Uterus (tissue), 4 donors: ENCODE results near the gene FAM221B. TPM values are rescaled to one million over a fixed set of nuclear protein-coding genes. Genes with fewer than 3 reads are reported as not detected.

Experiments
- DNase-seq, 2 donors: peaks; one replicate each; pipeline ENCODE4 v3.0.0-alpha.2; 2019 to 2020
- H3K27ac ChIP-seq, 2 donors: fragments of 200-600 bp; sonication (generic); 1 replicate in 1 of 2; 2 replicates in 1 of 2; pipeline ENCODE4 v1.5.1; 2016 to 2018
- H3K27me3 ChIP-seq, 2 donors: fragments of 200-600 bp; sonication (generic); one replicate each; pipeline ENCODE4 v1.5.1; 2018 to 2019; ENCODE audit warnings: control low read depth in 1 of 2
- H3K36me3 ChIP-seq, 2 donors: fragments of 200-600 bp; sonication (generic); one replicate each; pipeline ENCODE4 v1.5.1; 2019; ENCODE audit warnings: control low read depth in 1 of 2
- H3K4me1 ChIP-seq, 2 donors: fragments of 200-600 bp; sonication (generic); one replicate each; pipeline ENCODE4 v1.5.1; 2018 to 2019; ENCODE audit warnings: control low read depth in 1 of 2
- H3K4me3 ChIP-seq, 2 donors: fragments of 200-600 bp; sonication (generic); 1 replicate in 1 of 2; 2 replicates in 1 of 2; pipeline ENCODE4 v1.5.1; 2018 to 2019; ENCODE audit warnings: mild to moderate bottlenecking in 1 of 2
- H3K9me3 ChIP-seq, 2 donors: fragments of 200-600 bp; sonication (generic); one replicate each; pipeline ENCODE4 v1.5.1; 2019; ENCODE audit warnings: control low read depth in 1 of 2
- POLR2A ChIP-seq, 2 donors: fragments of 450-650 bp; IDR thresholded peaks; one replicate each; pipeline ENCODE4 v1.6.1; 2016; ENCODE audit warnings: antibody characterized with exemption in 2 of 2, mild to moderate bottlenecking in 1 of 2, moderate library complexity in 1 of 2
- intact Hi-C: fragments of 100-400 bp; cut with DNase I; formaldehyde crosslinking; loops from one replicate; pipeline ENCODE4 v1.15.1; 2023; ENCODE audit warnings: low total_unique reads
- total RNA-seq, 4 donors: library from RNA; depleted of rRNA in 3 of 4; stranded (reverse); fragments of >200 nt in 3 of 4; gene quantifications; one replicate each; pipeline versions ENCODE4 v1.1.0 to v1.2.4, GENCODE V29; 2014 to 2023
- TF ChIP-seq, protein P1 (sequence below), 4 experiments: fragments of 200-600 bp in 2 of 4; fragments of 450-650 bp in 2 of 4; sonication (generic) in 2 of 4; IDR thresholded peaks; one replicate each; pipeline ENCODE4 v1.5.1; 2016 to 2019; ENCODE audit warnings: antibody characterized with exemption in 4 of 4, mild to moderate bottlenecking in 2 of 4, moderate library complexity in 1 of 4
- donor health status: DM: yes; HTN: yes; CAD: no.

The FAM221B gene
- total RNA-seq, 4 donors from 2014 or later = not detected

DNA sequence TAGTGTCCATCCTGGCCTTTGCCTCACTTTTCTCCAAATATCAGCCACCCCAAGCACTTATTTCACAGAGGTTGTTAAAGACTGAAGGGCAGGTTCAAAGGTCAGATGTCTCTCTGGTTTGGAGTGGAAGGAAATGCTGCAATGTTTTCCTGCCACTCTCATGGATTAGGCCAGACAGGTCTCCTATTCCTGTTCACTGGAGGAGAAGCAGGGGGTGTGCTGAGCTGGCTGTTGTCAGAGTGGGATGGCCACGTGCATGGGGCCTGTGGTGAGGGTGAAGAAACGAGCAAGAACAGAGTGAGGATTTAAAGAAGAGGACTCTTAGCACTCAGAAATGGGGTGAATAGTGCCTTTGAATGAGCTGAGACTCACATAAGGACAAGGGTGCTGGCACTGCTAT, 7.2 kb upstream of the FAM221B start:
- Histone ChIP-seq H3K27me3 (no peaks in the 10 kb centered on the region), H3K4me1 (no peaks in the 10 kb centered on the region), H3K4me3 (no peak overlapping the region), H3K9me3 (no peaks in the 10 kb centered on the region), H3K36me3 (no peaks in the 10 kb centered on the region), H3K27ac (no peak overlapping the region)
- no peak for DNase-seq
- TF ChIP-seq POLR2A (IDR thresholded peaks at IDR 0.05) = no peak
- TF ChIP-seq, protein P1, sequence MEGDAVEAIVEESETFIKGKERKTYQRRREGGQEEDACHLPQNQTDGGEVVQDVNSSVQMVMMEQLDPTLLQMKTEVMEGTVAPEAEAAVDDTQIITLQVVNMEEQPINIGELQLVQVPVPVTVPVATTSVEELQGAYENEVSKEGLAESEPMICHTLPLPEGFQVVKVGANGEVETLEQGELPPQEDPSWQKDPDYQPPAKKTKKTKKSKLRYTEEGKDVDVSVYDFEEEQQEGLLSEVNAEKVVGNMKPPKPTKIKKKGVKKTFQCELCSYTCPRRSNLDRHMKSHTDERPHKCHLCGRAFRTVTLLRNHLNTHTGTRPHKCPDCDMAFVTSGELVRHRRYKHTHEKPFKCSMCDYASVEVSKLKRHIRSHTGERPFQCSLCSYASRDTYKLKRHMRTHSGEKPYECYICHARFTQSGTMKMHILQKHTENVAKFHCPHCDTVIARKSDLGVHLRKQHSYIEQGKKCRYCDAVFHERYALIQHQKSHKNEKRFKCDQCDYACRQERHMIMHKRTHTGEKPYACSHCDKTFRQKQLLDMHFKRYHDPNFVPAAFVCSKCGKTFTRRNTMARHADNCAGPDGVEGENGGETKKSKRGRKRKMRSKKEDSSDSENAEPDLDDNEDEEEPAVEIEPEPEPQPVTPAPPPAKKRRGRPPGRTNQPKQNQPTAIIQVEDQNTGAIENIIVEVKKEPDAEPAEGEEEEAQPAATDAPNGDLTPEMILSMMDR (IDR thresholded peaks at IDR 0.05) = no peak
- intact Hi-C loops = no loop called here

DNA sequence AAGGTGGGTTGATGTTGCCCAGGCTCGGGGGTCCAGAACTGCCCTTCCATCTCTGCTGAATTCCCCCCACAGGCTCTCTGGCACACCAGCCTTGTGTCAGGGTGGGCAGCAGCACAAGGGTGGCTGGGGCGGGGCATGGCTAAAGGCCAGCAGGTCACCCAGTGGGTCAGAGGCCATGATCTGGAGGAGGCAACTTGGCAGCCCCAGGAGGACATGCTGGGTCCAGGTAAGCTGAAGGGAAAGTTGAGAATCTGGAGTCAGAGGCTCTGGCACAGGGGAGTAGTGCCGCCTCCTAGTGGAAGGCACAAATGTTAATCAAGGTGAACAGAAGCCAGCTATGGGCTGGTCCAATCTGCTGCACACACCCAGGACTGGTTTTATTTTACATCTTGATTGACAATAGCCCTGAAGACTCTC, 6.7 kb upstream of the FAM221B start:
- Histone ChIP-seq H3K27me3 (no peaks in the 10 kb centered on the region), H3K36me3 (no peaks in the 10 kb centered on the region), H3K27ac (no peak overlapping the region), H3K4me1 (no peaks in the 10 kb centered on the region), H3K4me3 (no peak overlapping the region), H3K9me3 (no peaks in the 10 kb centered on the region)
- TF ChIP-seq, protein P1 (IDR thresholded peaks at IDR 0.05) = peak in 1 of 4 experiments; percentile 15
- no peak for TF ChIP-seq POLR2A (IDR thresholded peaks at IDR 0.05)
- intact Hi-C loops = no loop called here
- DNase-seq = no peak

DNA sequence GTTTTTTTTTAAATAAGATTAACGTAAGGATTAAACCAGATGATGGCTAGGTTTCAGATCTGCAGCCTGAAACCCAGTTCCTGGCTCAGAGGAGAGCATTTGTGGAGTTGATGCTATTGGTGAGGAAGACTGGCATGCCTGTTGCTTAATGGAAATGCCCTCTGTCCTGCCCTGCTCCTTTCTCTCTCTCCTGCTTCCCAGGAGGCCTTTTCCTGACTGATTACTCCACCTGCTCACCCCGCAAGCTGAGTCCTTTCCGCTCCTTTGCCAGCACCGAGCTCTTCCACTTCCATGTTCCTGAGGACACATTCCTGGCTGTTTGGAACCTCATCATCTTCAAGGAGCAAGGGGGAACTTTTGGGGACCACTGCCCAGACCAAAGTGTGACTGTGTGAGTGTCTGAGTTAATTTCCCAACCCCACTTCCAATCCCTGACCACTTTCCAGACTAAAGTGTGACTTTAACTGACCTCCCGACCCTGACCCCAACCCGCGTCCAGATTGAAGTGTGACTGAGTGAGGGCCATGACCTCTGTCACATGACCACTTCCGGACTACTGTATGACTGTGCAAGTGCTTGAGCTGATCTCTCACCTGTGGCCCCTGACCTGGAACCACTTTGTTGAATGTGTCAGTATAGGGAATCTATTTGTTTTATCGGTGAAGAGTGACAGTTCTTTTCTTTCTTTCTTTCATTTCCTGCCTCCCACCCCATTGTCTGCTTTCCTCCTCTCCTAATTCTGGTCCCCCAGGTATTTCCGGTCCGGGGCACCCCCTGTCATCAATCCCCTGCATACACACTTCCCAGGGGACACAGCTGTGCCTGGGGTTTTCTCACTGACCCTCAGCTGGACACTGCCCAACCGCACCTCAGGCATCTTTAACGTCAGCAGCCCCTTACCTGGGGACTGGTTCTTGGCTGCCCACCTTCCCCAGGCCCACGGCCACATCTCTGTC, 6.0 kb upstream of the FAM221B start:
- no peaks in the 10 kb centered on the region for H3K9me3 ChIP-seq
- H3K27ac ChIP-seq = no peak overlapping the region
- H3K4me3 ChIP-seq = no peak overlapping the region
- no peak for DNase-seq
- no peaks in the 10 kb centered on the region for H3K36me3 ChIP-seq
- no peak for TF ChIP-seq POLR2A (IDR thresholded peaks at IDR 0.05)
- TF ChIP-seq, protein P1 (IDR thresholded peaks at IDR 0.05) = no peak
- intact Hi-C loops = no loop called here
- H3K27me3 ChIP-seq = no peaks in the 10 kb centered on the region
- H3K4me1 ChIP-seq = no peaks in the 10 kb centered on the region

DNA sequence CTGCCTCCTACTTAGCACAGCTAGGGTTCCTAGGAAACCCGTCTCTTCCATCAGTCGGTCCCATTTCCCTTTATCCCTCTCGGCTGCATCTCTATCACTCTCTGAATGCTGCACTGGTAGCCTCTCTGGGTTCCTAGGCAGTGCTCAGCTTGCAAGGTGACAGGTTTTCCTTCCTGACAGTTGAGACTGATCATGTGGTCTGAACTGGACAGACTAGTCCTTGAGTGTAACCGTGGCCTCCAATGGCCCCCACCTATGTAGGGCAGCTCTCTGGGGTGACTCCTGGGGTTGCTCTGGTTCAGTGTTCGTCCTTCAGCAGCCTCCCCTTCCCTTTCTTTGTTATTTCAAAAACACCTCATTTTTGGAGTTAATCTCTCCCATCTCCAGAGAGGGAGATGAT, 4.3 kb upstream of the FAM221B start:
- intact Hi-C loops = no loop called here
- no peak for DNase-seq
- H3K4me1 ChIP-seq = no peaks in the 10 kb centered on the region
- no peaks in the 10 kb centered on the region for H3K36me3 ChIP-seq
- no peaks in the 10 kb centered on the region for H3K9me3 ChIP-seq
- TF ChIP-seq, protein P1 (IDR thresholded peaks at IDR 0.05) = no peak
- TF ChIP-seq POLR2A (IDR thresholded peaks at IDR 0.05) = no peak
- no peaks in the 10 kb centered on the region for H3K27me3 ChIP-seq
- H3K27ac ChIP-seq = no peak overlapping the region
- H3K4me3 ChIP-seq = no peak overlapping the region

DNA sequence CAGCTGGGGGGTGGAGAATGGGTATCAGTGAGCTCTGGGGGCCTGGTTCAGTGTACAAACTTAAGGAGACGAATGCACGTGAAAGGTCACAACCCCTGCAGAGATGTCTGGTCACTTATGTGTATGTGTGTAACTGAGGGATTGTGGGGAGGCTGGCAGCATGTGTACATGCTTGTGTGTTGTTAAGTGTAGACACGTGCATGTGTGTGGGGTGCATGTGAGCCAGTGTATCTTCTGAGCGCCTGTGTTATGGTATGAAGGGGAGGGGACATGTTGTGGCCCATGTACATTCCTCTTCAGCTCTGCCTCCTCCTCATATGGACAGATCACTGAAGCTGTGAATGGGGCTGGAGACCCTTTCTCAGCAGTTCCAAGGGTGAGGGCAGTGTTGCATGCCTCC, 2.5 kb upstream of the FAM221B start:
- Histone ChIP-seq H3K27me3 (no peaks in the 10 kb centered on the region), H3K4me3 (no peak overlapping the region), H3K36me3 (no peaks in the 10 kb centered on the region), H3K27ac (no peak overlapping the region), H3K4me1 (no peaks in the 10 kb centered on the region), H3K9me3 (no peaks in the 10 kb centered on the region)
- DNase-seq = no peak
- intact Hi-C loops = no loop called here
- TF ChIP-seq, protein P1 (IDR thresholded peaks at IDR 0.05) = no peak
- TF ChIP-seq POLR2A (IDR thresholded peaks at IDR 0.05) = no peak
